HepG2 (cell line): ENCODE measurements around the gene ZCCHC24. TPM values are rescaled to one million over a fixed set of nuclear protein-coding genes. Genes with fewer than 3 reads are reported as not detected.
A peak's percentile ranks its signal among the peaks of the same experiment; 100 is the strongest.

ENCODE experiments used
- ATAC-seq: fragments of 200-7000 bp; cut with Tn5 transposase; 3 replicates; pipeline ENCODE4 v1.9.1; 2020; ENCODE audit warnings: mild to moderate bottlenecking, moderate library complexity
- BruUV-seq: library from RNA; stranded (reverse); fragments of 400-500 nt; replicated peaks from 2 replicates; lab custom pipeline; 2021; lab: Mats Ljungman, UMichigan
- CTCF ChIA-PET: fragments of 300-600 bp; formaldehyde crosslinking; extraction: SDS; loops from one replicate; lab custom pipeline; 2021; ENCODE audit warnings: low total read pairs, inconsistent platforms, low intra/inter-chr PET ratio; lab: Yijun Ruan, JAX
- POLR2A ChIA-PET: fragments of 350-600 bp; sonication (Branson Sonifier 250); formaldehyde crosslinking; loops from one replicate; lab custom pipeline; 2020; ENCODE audit warnings: antibody characterized with exemption, inconsistent platforms; lab: Yijun Ruan, JAX
- DNase-seq: peaks from one replicate; pipeline ENCODE4 v3.0.0-alpha.2; 2015; ENCODE audit warnings: low spot score
- FAIRE-seq: peaks from 3 replicates; lab custom pipeline; 2011; peaks lifted over from hg19 to GRCh38; lab: Jason Lieb, UNC
- H2AFZ ChIP-seq: one replicate; pipeline ENCODE4 v1.6.1; 2011; ENCODE audit warnings: low read length, inconsistent platforms
- H3K27ac ChIP-seq: fragments of 300-600 bp; 3 replicates; pipeline ENCODE4 v1.8.0; 2011; ENCODE audit warnings: mixed run types, mild to moderate bottlenecking, mixed read lengths, low read length, inconsistent platforms; ENCODE audit not compliant: insufficient read depth; ENCODE audit errors: extremely low read length
- H3K27me3 ChIP-seq, 2 experiments: fragments of 200-600 bp in 1 of 2; 2 replicates in 1 of 2; 3 replicates in 1 of 2; pipeline versions ENCODE4 v1.6.0 to v1.8.0; 2011; ENCODE audit warnings: low read length in 2 of 2, mild to moderate bottlenecking in 2 of 2, moderate library complexity in 2 of 2, inconsistent platforms in 1 of 2; ENCODE audit not compliant: insufficient read depth in 2 of 2, control insufficient read depth in 1 of 2
- H3K36me3 ChIP-seq, 2 experiments: fragments of 200-600 bp in 1 of 2; replicated peaks in 1 of 2; 2 replicates in 1 of 2; 3 replicates in 1 of 2; pipeline versions ENCODE4 v1.5.1 to v1.8.0; 2011; ENCODE audit warnings: low read length in 2 of 2, inconsistent platforms in 1 of 2; ENCODE audit not compliant: insufficient read depth in 2 of 2, control insufficient read depth in 1 of 2
- H3K4me1 ChIP-seq: 2 replicates; pipeline ENCODE4 v1.5.1; 2012; ENCODE audit warnings: low read length, inconsistent platforms; ENCODE audit not compliant: insufficient read depth
- H3K4me2 ChIP-seq: 2 replicates; pipeline ENCODE4 v1.6.0; 2011; ENCODE audit warnings: low read depth, low read length, inconsistent platforms
- H3K4me3 ChIP-seq, 3 experiments: fragments of 200-600 bp in 1 of 3; sonication (generic), shearing (Covaris generic) in 1 of 3; replicated peaks in 1 of 3; 2 replicates each; pipeline ENCODE4 v1.5.1; 2011 to 2016; ENCODE audit warnings: low read length in 3 of 3, inconsistent platforms in 2 of 3, low read depth in 2 of 3, mild to moderate bottlenecking in 2 of 3, control low read depth in 1 of 3, mixed read lengths in 1 of 3; ENCODE audit not compliant: insufficient read depth in 1 of 3
- H3K79me2 ChIP-seq: one replicate; pipeline ENCODE4 v1.6.1; 2011; ENCODE audit warnings: low read length, inconsistent platforms; ENCODE audit not compliant: insufficient read depth
- H3K9ac ChIP-seq: 2 replicates; pipeline ENCODE4 v1.6.0; 2011; ENCODE audit warnings: mild to moderate bottlenecking, low read depth, low read length, inconsistent platforms; ENCODE audit not compliant: insufficient read depth
- H3K9me3 ChIP-seq: 2 replicates; pipeline ENCODE4 v1.5.1; 2012; ENCODE audit warnings: mild to moderate bottlenecking, low read length
- H4K20me1 ChIP-seq: 2 replicates; pipeline ENCODE4 v1.6.0; 2011; ENCODE audit warnings: inconsistent platforms, mild to moderate bottlenecking, low read length, moderate library complexity; ENCODE audit not compliant: insufficient read depth
- MAFK ChIP-seq, 2 experiments: IDR thresholded peaks in 1 of 2; conservative IDR thresholded peaks in 1 of 2; 2 replicates each; pipeline ENCODE4 v1.6.1; 2011; ENCODE audit warnings: improper control_type of control experiment in 2 of 2, low read length in 2 of 2
- NCOR1 ChIP-seq: fragments of 200-600 bp; sonication (generic); IDR thresholded peaks from 2 replicates; pipeline ENCODE4 v1.7.0; 2017; ENCODE audit warnings: antibody characterized with exemption, low read length, borderline replicate concordance
- REXO4 ChIP-seq: sonication (generic); formaldehyde crosslinking; IDR thresholded peaks from 2 replicates; pipeline ENCODE4 v1.8.0; 2022; ENCODE audit warnings: missing genetic modification reagents, mild to moderate bottlenecking, borderline replicate concordance
- SRF ChIP-seq: IDR thresholded peaks from 2 replicates; pipeline ENCODE4 v1.6.1; 2011; ENCODE audit warnings: mild to moderate bottlenecking, low read depth, low read length, moderate library complexity
- WGBS: methylation state at CpG from one replicate; pipeline ENCODE4 v1.1.6; 2017; ENCODE audit warnings: low lambda C conversion rate; 5-methylcytosine and 5-hydroxymethylcytosine counted together
- in situ Hi-C: cut with HindIII; loops from 2 replicates; pipeline ENCODE4 v1.10.0; 2017; ENCODE audit warnings: low pct_unique_long_range_greater_than_20kb; ENCODE audit not compliant: extremely low pct_ligation_motif_present
- intact Hi-C: fragments of 100-400 bp; cut with micrococcal nuclease; formaldehyde crosslinking; loops from one replicate; pipeline ENCODE4 v1.10.0; 2022; ENCODE audit not compliant: unreplicated experiment
- polyA plus RNA-seq, 8 experiments: library from polyadenylated mRNA; depleted of rRNA in 3 of 8; stranded (reverse) in 7 of 8; unstranded in 1 of 8; fragments of >200 nt; fragmentation: Illumina TruSeq in 4 of 8; extraction: Trizol in 4 of 8; gene quantifications; 2 replicates each; pipeline versions ENCODE4 v1.2.1 to v1.2.3, GENCODE V29; 2011 to 2016; ENCODE audit warnings: low read depth in 4 of 8, missing spikeins in 1 of 8, mixed read lengths in 1 of 8; ENCODE audit not compliant: insufficient read depth in 1 of 8
- total RNA-seq, 5 experiments: library from RNA; depleted of rRNA; stranded (reverse); fragments of >200 nt; fragmentation: Illumina TruSeq; extraction: Trizol; gene quantifications; 2 replicates each; pipeline ENCODE4 v1.2.3, GENCODE V29; 2016; ENCODE audit warnings: low read depth in 1 of 5
- TF ChIP-seq, protein P1 (sequence below): sonication (generic); formaldehyde crosslinking; IDR thresholded peaks from 2 replicates; pipeline ENCODE4 v1.4.0; 2020; ENCODE audit warnings: missing genetic modification reagents, borderline replicate concordance

Gene ZCCHC24
- total and polyA plus RNA-seq, 2 of the 13 experiments (the other 11 are each of a cell fraction or from before 2014, with no cell fraction given), result 3.1 to 7.9 TPM

DNA sequence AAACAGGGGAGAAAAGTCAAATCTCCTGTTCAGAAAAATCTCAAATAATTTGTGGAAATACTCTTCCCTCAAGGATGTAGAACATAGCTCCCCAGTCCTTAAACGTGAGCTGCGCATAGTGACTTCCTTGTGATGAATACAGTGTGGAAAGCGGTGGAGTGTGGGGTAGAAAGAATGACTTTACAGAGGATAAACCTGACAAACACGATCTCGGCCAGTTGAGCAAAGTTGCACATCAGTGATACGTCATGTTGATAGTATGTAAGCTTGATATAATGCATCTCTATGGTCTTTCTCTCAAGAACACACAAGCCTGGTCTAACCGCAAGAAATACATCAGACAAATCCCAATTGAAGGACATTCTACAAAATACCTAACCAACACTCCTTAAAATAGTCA is 32.0 kb upstream of the ZCCHC24 start:
- WGBS, result 43% methylated on average over 7 of the region's 7 CpGs
- Histone ChIP-seq H4K20me1 (no peaks in the 10 kb centered on the region), H3K27ac (no peak overlapping the region), H3K9me3 (no peaks in the 10 kb centered on the region), H2AFZ (no peak overlapping the region), H3K79me2 (no peaks in the 10 kb centered on the region), H3K9ac (no peak overlapping the region), H3K27me3 (no peaks in the 10 kb centered on the region), H3K4me1 (peaks cover 14% of the 10 kb centered on the region), H3K4me3 (no peak overlapping the region), H3K4me2 (no peak overlapping the region), H3K36me3 (no peaks in the 10 kb centered on the region)
- ChIA-PET POLR2A (no interaction called here), CTCF (no interaction called here)
- FAIRE-seq (no peak), ATAC-seq (no peak), DNase-seq (no peak)
- TF ChIP-seq NCOR1 (no peak), SRF (no peak)
- TF ChIP-seq, protein P1, sequence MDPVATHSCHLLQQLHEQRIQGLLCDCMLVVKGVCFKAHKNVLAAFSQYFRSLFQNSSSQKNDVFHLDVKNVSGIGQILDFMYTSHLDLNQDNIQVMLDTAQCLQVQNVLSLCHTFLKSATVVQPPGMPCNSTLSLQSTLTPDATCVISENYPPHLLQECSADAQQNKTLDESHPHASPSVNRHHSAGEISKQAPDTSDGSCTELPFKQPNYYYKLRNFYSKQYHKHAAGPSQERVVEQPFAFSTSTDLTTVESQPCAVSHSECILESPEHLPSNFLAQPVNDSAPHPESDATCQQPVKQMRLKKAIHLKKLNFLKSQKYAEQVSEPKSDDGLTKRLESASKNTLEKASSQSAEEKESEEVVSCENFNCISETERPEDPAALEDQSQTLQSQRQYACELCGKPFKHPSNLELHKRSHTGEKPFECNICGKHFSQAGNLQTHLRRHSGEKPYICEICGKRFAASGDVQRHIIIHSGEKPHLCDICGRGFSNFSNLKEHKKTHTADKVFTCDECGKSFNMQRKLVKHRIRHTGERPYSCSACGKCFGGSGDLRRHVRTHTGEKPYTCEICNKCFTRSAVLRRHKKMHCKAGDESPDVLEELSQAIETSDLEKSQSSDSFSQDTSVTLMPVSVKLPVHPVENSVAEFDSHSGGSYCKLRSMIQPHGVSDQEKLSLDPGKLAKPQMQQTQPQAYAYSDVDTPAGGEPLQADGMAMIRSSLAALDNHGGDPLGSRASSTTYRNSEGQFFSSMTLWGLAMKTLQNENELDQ (CRISPR knock-in tag), result no peak
- BruUV-seq, result no TSS peak
- intact Hi-C loops (no loop called here), in situ Hi-C loops (no loop called here)

DNA sequence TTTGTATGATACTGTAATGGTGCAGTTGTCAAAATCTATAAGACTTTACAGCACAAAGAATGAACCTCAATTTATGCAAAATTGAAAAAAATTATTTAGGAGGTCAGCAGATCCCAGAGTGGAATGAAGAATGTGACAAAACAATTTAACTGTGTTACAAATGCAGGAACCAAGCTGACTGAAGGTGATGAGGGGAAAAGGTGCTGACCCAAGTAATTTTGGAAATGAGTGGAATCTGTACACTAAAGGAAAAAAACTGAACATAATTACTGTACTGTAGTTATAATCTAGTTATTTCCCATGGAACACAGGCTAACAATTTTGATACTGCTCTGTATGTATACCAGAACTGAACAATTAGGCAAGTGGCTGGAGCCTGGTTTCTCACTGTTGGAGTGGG is 31.2 kb upstream of the ZCCHC24 start:
- in situ Hi-C loops (no loop called here), intact Hi-C loops (no loop called here)
- CTCF ChIA-PET, result no interaction called here
- no peak overlapping the region for H3K4me3 ChIP-seq
- H3K4me2 ChIP-seq, result no peak overlapping the region
- POLR2A ChIA-PET, result no interaction called here
- H3K9ac ChIP-seq, result no peak overlapping the region
- FAIRE-seq (no peak), DNase-seq (no peak), ATAC-seq (no peak)
- no TSS peak for BruUV-seq
- no peaks in the 10 kb centered on the region for H3K79me2 ChIP-seq
- no peak overlapping the region for H2AFZ ChIP-seq
- no peaks in the 10 kb centered on the region for H3K27me3 ChIP-seq
- H3K27ac ChIP-seq, result no peak overlapping the region
- H3K9me3 ChIP-seq, result no peaks in the 10 kb centered on the region
- peaks cover 14% of the 10 kb centered on the region for H3K4me1 ChIP-seq
- no peaks in the 10 kb centered on the region for H3K36me3 ChIP-seq
- H4K20me1 ChIP-seq, result no peaks in the 10 kb centered on the region
- peak in 1 of 2 experiments; percentile 58; a peak in 2 of 4 replicates for TF ChIP-seq MAFK (conservative IDR thresholded peaks at IDR 0.05 in 1 of 2, IDR thresholded peaks at IDR 0.05 in 1 of 2; ENCODE audit: low read length in 2 of 2)
- no peak for TF ChIP-seq REXO4 (CRISPR knock-in tag)
- TF ChIP-seq, all 625 proteins: peak for 1
